Fibroblast of skin of back (primary cell): ENCODE measurements around the gene AP3S1.
"Not testable (repeated sequence)": the region's sequence is repeated elsewhere in the genome, so short reads cannot be mapped to it uniquely, and the experiment has no call there.

Source experiments
- DNase-seq: peaks from one replicate; pipeline ENCODE4 v3.0.0-alpha.2; 2013

AP3S1 gene

DNA sequence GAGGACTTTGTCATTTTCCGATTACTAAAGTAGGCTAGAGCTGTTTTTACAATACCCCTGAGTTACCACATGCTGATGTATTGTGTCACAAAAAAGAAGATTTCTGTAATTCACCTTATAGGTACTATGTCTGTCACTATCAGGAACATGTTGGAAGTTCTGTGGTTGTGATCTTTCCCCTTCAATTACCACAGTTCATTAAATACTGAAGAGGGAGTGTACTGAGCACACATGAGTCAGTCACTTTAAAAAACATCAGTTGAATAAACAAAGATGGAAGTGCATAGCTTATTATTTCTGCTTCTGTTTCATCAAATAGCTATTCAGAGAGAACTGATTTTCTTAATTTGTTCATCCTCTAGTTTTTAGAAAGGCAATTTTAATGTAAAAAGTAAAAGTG, 31.7 kb downstream of the AP3S1 start:
- peak; percentile 51 for DNase-seq

- DNase-seq = no peak
Observed at GRCh38 chr5:115875447-115875846, 33.7 kb downstream of the AP3S1 start.

DNA sequence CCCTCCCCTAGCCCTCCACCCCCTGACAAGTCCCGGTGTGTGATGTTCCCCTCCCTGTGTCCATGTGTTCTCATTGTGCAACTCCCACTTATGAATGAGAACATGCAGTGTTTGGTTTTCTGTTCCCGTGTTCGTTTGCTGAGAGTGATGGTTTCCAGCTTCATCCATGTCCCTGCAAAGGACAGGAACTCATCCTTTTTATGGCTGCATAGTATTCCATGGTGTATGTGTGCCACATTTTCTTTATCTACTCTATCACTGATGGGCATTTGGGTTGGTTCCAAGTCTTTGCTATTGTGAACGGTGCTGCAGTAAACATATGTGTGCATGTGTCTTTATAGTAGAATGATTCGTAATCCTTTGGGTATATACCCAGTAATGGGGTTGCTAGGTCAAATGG, 35.6 kb downstream of the AP3S1 start:
- DNase-seq = not testable (repeated sequence)

GRCh38 chr5:115882434-115882833, 40.7 kb downstream of the AP3S1 start:
- DNase-seq = not testable (repeated sequence)

- DNase-seq = no peak
Observed at GRCh38 chr5:115884704-115885103, 43.0 kb downstream of the AP3S1 start.

- not testable (repeated sequence) for DNase-seq
Observed at GRCh38 chr5:115885208-115885607, 43.5 kb downstream of the AP3S1 start.

DNA sequence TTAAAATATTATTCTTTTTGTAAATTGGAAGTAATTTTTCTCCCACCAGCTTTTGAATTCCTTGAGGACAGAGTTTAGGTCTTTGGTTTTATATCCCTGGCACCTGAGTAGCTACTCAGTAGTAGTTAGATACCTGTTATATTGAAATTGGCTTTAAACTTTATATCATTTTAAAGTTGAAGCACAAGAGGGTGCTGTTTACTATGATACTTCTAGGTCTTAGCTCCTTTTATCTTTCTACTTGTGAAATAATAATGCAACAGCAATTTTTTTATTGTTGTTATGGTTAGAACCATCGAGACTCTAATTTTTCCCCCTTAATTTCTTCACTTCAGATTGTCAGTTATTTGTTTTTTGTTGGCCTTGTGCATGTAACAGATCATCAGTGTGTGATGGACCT, 46.3 kb downstream of the AP3S1 start:
- peak; percentile 22 for DNase-seq

DNA sequence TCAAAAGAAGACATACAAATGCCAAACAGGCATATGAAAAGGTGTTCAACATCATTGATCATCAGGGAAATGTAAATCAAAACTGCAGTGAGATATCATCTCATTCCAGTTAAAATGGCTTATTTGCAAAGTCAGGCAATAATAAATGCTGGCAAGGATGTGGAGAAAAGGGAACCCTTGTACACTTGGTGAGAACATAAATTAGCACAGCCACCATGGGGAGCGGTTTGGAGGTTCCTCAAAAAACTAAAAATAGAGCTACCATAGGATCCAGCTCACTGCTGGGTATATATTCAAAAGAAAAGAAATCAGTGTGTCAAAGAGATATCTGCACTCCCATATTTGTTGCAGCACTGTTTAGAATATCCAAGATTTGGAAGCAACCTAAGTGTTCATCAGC, 50.3 kb downstream of the AP3S1 start:
- no peak for DNase-seq

- no peak for DNase-seq
Observed at GRCh38 chr5:115894342-115894741, 52.6 kb downstream of the AP3S1 start.

GRCh38 chr5:115895821-115896220, 54.1 kb downstream of the AP3S1 start:
- DNase-seq = peak; percentile 33

GRCh38 chr5:115898656-115899055, 56.9 kb downstream of the AP3S1 start:
- peak; percentile 48 for DNase-seq

DNA sequence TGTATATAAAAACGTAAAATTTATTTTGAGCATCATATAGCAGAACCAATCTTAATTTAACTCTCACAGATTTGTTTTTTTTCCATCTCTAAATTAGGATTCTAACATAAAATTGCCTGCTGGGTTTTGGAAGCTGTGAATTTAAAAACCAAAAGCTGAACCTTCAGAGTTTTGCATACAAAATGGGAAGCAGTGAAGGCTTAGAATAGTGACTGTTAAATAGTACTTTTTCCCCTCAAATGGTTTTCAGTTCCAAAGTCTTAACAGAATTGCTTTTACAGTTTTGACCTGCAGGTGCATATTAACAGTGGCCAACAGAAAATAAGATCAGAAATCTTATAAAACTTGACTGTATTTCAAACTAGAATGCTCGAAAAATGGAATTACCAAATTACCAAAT, 65.4 kb downstream of the AP3S1 start:
- DNase-seq = no peak

DNA sequence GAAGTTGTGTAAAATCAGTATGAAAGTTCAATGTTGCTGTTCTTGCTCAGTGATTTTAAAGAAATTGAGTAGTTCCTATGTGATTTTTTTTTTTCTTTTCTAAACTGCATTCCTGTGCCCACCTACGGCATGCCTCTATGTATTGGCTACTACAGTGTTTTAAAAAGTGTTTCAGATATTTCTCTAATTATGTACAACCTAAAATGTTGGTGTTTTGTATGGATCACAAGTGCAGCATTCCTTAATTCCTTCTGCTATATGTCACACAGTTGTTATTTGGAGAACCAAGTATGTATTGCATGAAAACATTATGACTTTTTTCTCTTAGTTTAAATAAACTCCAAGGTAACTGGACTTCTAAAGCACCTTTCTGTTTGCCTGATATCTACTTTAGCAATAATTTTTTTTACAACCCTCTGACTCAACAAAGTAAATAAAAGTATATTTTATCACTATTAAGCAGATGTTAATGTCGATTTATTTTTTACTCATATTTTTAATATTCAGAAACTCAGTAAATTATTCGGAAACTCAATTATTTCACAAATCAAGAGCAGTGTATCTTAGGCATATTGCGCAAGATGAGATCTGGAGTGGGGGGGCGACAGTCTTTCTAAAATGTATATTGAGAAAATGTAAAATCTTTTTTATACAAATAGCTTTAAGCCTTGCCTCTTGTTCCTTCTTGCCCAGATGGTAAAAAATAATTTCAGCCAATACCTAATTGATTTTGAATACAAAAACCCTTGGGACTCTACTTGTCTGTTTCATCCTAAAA, 72.1 kb downstream of the AP3S1 start:
- peak; percentile 4 for DNase-seq

DNA sequence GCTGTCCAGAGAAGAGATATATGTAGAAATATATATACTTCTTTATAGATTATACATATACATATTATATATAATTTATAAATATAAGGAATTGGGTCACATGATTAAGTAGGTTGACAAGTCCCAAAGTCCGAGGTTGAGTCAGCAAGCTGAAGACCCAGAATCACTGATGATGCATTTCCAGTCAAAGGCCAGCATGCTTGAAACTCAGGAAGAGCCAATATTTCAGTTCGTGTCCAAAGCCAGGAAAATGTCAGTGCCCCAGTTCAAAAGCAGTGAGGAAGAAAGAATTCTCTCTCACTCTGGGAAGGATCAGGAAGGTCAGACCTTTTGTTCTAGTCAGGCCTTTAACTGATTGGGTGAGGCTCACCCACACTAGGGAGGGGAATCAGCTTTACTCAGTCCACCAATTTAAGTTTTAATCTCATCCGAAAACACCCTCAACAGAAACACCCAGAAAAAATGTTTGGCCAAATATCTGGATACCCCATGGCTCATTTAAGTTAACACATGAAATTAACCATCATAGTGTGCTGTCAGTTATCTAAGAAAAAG, 78.5 kb downstream of the AP3S1 start:
- no peak for DNase-seq

GRCh38 chr5:115928578-115929407, 87.1 kb downstream of the AP3S1 start:
- not testable (repeated sequence) for DNase-seq

DNA sequence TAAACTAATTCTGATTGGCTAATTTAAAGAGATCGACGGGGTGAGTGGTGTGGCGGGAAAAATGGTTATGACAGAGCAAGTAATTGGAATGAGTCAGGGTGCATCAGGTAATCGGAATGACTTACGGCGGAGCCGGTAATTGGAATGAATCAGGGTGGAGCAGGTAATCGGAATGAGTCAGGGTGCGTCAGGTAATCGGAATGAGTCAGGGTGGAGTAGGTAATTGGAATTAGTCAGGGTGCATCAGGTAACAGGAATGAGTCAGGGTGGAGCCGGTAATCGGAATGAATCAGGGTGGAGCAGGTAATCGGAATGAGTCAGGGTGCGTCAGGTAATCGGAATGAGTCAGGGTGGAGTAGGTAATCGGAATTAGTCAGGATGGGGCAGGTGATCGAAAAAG, 88.4 kb downstream of the AP3S1 start:
- not testable (repeated sequence) for DNase-seq

DNA sequence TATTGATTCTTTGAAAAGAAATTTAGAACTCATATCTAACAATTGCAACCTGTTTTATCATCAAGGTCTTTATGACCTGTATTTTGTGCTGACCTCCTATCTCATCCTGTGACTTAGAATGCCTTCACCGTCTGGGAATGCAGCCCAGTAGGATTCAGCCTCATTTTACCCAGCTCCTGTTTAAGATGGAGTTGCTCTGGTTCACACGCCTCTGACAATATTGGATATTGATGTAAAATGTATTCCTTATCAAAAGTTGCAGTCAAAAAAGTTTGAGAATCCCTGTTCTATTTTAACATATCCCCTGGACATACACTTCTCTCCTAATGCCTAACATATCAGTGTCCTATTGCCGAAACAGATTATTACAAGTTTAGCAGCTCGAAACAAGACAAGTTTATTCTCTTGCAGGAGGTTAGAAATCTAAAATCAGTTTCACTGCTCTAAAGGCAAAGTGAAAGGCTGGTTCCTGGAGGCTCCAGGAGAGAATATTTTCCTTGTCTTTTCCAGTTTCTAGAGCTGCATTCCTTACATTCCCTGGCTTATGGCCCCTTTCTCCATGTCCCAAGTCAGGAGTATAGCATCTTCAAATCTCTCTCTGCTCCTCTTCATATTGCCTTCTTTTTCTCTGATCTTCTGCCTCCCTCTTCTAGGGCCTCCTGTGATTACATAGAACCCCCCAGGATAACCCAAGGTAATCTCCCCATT, 89.0 kb downstream of the AP3S1 start:
- DNase-seq = peak; percentile 44

DNA sequence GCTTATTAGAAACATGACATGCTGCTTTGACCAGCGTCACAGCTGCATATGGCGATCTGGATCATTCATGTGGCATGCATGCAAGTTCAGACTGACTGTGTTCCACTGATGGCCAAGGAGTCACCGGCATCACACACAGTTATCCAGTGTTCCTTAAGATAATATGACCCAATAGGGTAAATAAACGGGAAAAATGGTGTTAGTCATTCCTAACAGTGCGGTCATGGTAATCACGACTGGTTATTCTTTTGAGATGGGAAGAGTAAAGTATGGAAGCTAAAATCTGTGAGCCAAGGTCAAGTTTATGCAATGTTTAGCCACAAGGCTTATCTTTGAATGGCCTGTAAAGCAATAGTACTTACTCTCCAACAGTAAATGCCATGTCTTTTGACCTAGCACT, 91.3 kb downstream of the AP3S1 start:
- DNase-seq = peak; percentile 24

DNA sequence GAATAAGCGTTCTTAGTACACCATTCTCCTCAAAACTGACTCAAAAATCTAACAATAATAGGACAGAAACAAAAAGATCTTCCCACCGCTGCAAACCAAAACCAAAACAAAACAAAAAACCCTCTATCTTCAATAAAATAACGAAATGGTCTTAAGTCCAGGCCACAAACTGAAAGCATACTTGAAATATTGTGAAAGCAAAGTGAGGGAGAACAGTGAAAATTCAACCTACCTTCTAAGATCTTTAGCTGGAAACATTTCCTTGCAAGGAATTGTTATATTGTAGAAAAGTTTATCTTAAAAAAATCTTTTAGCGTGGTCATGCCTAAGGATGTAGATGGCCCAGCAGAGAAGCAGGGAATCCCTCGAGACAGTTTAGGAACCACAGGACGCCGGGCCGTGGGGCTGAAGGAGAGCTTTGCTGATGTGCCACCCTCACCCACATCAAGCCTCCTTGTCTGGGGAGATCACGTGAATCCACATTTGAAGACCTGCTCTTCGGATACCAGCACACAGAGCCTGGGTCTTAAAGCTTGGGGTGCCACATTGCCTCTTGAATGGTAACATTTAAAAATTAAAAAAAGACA, 92.7 kb downstream of the AP3S1 start:
- no peak for DNase-seq

GRCh38 chr5:115936031-115936430, 94.3 kb downstream of the AP3S1 start:
- DNase-seq = no peak

GRCh38 chr5:115939059-115939458, 97.3 kb downstream of the AP3S1 start:
- peak; percentile 22 for DNase-seq

DNA sequence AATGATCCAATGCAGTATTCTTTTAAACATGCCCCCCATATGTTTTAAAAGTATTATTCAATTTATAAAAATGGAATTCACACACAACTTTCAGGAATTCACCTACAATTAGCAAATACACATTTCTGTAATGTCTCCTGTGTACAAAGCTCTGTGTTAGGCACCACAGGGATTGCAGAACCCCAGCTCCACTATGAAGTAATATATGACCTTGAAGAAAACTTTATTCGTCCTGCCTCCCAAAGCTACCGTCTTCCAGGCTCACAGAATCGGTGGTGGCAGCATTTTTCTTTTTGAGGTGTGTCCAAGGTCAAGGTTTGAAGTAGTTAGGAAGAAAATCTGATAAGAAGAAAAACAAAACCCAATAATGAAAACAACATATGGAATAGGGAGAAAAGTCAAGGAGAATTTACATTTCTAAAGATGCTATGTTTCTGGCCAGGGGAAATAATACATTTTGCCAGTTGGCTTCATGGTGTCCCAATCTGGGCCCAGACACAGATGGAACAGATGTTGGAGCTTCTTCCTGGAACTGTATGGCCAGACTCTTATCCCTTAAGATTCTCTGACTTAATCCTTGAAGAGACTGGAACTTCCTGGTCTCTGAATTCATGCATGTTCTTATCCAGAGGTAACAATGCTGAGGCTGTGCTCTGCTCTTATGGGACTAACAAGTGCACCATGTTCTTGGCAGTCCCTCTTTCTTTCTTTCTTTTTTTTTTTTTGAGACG, 98.5 kb downstream of the AP3S1 start:
- DNase-seq = no peak
